GM18873 (cell line): ENCODE data around the gene ZFP36L2.

Source experiments
- ATAC-seq: cut with Tn5 transposase; IDR thresholded peaks from one replicate; pipeline ENCODE4 v1.9.1; 2021; ENCODE audit warnings: mild to moderate bottlenecking, moderate library complexity, moderate number of reproducible peaks; ENCODE audit not compliant: unreplicated experiment, low FRiP score

Gene ZFP36L2

GRCh38 chr2:43210467-43211303, 15.7 kb downstream of the ZFP36L2 start:
- ATAC-seq = no peak

GRCh38 chr2:43210125-43210466, 16.3 kb downstream of the ZFP36L2 start:
- ATAC-seq = no peak

- ATAC-seq = no peak
Observed at GRCh38 chr2:43209204-43209717, 17.1 kb downstream of the ZFP36L2 start.

- ATAC-seq = no peak
Observed at GRCh38 chr2:43207553-43208300, 18.7 kb downstream of the ZFP36L2 start.

GRCh38 chr2:43206602-43207001, 19.8 kb downstream of the ZFP36L2 start:
- ATAC-seq = no peak

- no peak for ATAC-seq
Observed at GRCh38 chr2:43203373-43203772, 23.0 kb downstream of the ZFP36L2 start.

- ATAC-seq = no peak
Observed at GRCh38 chr2:43202289-43202688, 24.1 kb downstream of the ZFP36L2 start.

GRCh38 chr2:43201497-43201896, 24.9 kb downstream of the ZFP36L2 start:
- no peak for ATAC-seq

GRCh38 chr2:43201016-43201415, 25.4 kb downstream of the ZFP36L2 start:
- no peak for ATAC-seq

- ATAC-seq = no peak
Observed at GRCh38 chr2:43199492-43200488, 26.6 kb downstream of the ZFP36L2 start.

- no peak for ATAC-seq
Observed at GRCh38 chr2:43198263-43198662, 28.1 kb downstream of the ZFP36L2 start.

- no peak for ATAC-seq
Observed at GRCh38 chr2:43197588-43197896, 28.9 kb downstream of the ZFP36L2 start.

GRCh38 chr2:43196768-43197587, 29.4 kb downstream of the ZFP36L2 start:
- ATAC-seq = no peak

GRCh38 chr2:43194121-43194869, 32.1 kb downstream of the ZFP36L2 start:
- ATAC-seq = peak; percentile 61

- ATAC-seq = no peak
Observed at GRCh38 chr2:43193652-43194120, 32.7 kb downstream of the ZFP36L2 start.

- no peak for ATAC-seq
Observed at GRCh38 chr2:43192744-43193651, 33.4 kb downstream of the ZFP36L2 start.

GRCh38 chr2:43191947-43192516, 34.4 kb downstream of the ZFP36L2 start:
- no peak for ATAC-seq
